K562 (cell line): Measurements from ENCODE around the gene GPHA2. TPM values are rescaled to one million over a fixed set of nuclear protein-coding genes. Genes with fewer than 3 reads are reported as not detected.

Source experiments
- CBX5 ChIP-seq: IDR thresholded peaks from 2 replicates; pipeline ENCODE4 v1.6.1; 2014; ENCODE audit warnings: low read depth, borderline replicate concordance
- E2F8 ChIP-seq: fragments of 450-650 bp; IDR thresholded peaks from 2 replicates; pipeline ENCODE4 v1.7.1; 2018; ENCODE audit warnings: mild to moderate bottlenecking, low read depth; ENCODE audit not compliant: partially characterized antibody
- GTF2A2 ChIP-seq: IDR thresholded peaks from 2 replicates; pipeline ENCODE4 v1.6.1; 2016; ENCODE audit warnings: mild to moderate bottlenecking, missing genetic modification characterization, missing compliant biosample characterization
- HNRNPLL ChIP-seq: fragments of 200-400 bp; formaldehyde crosslinking; IDR thresholded peaks from 2 replicates; pipeline ENCODE4 v1.6.1; 2017; ENCODE audit warnings: low read length, low read depth, mild to moderate bottlenecking; ENCODE audit not compliant: poor library complexity, severe bottlenecking
- MAFG ChIP-seq: fragments of 450-650 bp; conservative IDR thresholded peaks from 2 replicates; pipeline ENCODE4 v1.6.1; 2016; ENCODE audit warnings: missing genetic modification characterization, missing compliant biosample characterization
- MCM3 ChIP-seq: fragments of 450-650 bp; IDR thresholded peaks from 2 replicates; pipeline ENCODE4 v1.6.1; 2016
- PCBP2 ChIP-seq: fragments of 200-400 bp; formaldehyde crosslinking; IDR thresholded peaks from 2 replicates; pipeline ENCODE4 v1.6.1; 2018; ENCODE audit warnings: low read length, low read depth, mild to moderate bottlenecking, moderate library complexity; ENCODE audit not compliant: poor library complexity, severe bottlenecking
- PHTF2 ChIP-seq: fragments of 250-450 bp; sonication (Bioruptor Pico); IDR thresholded peaks from 2 replicates; pipeline ENCODE4 v1.5.0; 2021; ENCODE audit warnings: mild to moderate bottlenecking
- RBFOX2 ChIP-seq: fragments of 200-400 bp; formaldehyde crosslinking; IDR thresholded peaks from 2 replicates; pipeline ENCODE4 v1.6.1; 2017; ENCODE audit warnings: low read depth, mild to moderate bottlenecking, low read length, moderate library complexity
- RFX7 ChIP-seq: fragments of 250-450 bp; sonication (Bioruptor Pico); IDR thresholded peaks from 2 replicates; pipeline ENCODE4 v1.5.1; 2021; ENCODE audit warnings: mild to moderate bottlenecking
- SMARCA5 ChIP-seq: fragments of 450-650 bp; IDR thresholded peaks from 2 replicates; pipeline ENCODE4 v1.6.1; 2016
- TAF15 ChIP-seq: fragments of 200-400 bp; formaldehyde crosslinking; IDR thresholded peaks from 2 replicates; pipeline ENCODE4 v1.6.1; 2017; ENCODE audit warnings: mild to moderate bottlenecking, low read depth, low read length, moderate library complexity
- TCF3 ChIP-seq: sonication (generic); formaldehyde crosslinking; IDR thresholded peaks from 2 replicates; pipeline ENCODE4 v1.4.0; 2020; ENCODE audit warnings: mild to moderate bottlenecking, missing genetic modification reagents
- TFAM ChIP-seq: fragments of 250-450 bp; sonication (Bioruptor Pico); conservative IDR thresholded peaks from 2 replicates; pipeline ENCODE4 v1.5.0; 2021; ENCODE audit warnings: mild to moderate bottlenecking, moderate library complexity
- XRCC3 ChIP-seq: fragments of 450-650 bp; IDR thresholded peaks from 2 replicates; pipeline ENCODE4 v1.6.1; 2017; ENCODE audit warnings: mild to moderate bottlenecking, moderate library complexity
- ZNF239 ChIP-seq: fragments of 250-450 bp; sonication (Bioruptor Pico); IDR thresholded peaks from 2 replicates; pipeline ENCODE4 v1.4.0; 2020; ENCODE audit warnings: mild to moderate bottlenecking
- ZNF311 ChIP-seq: fragments of 250-450 bp; sonication (Bioruptor Pico); IDR thresholded peaks from 2 replicates; pipeline ENCODE4 v1.4.0; 2020; ENCODE audit warnings: mild to moderate bottlenecking, moderate library complexity
- ZNF766 ChIP-seq: fragments of 200-800 bp; sonication (Bioruptor generic); conservative IDR thresholded peaks from 2 replicates; pipeline ENCODE4 v1.6.1; 2016; ENCODE audit warnings: missing genetic modification characterization, missing compliant biosample characterization
- polyA plus RNA-seq, 8 experiments: library from polyadenylated mRNA; depleted of rRNA in 4 of 8; stranded (reverse) in 5 of 8; unstranded in 3 of 8; fragments of >200 nt; fragmentation: Nextera tagmentation in 2 of 8; fragmentation: Illumina TruSeq in 1 of 8; extraction: Ambion mirVana in 2 of 8; extraction: Trizol in 1 of 8; gene quantifications; 2 replicates each; pipeline versions ENCODE4 v1.2.1 to v1.2.3, GENCODE V29; 2011 to 2014; ENCODE audit warnings: inconsistent platforms in 1 of 8, missing spikeins in 1 of 8
- total RNA-seq, 7 experiments: library from RNA; depleted of rRNA in 6 of 7; stranded (reverse); fragments of >200 nt in 6 of 7; fragmentation: Illumina TruSeq in 2 of 7; extraction: Trizol in 2 of 7; gene quantifications; 2 replicates each; pipeline versions ENCODE4 v1.2.1 to v1.2.3, GENCODE V29; 2011 to 2021; ENCODE audit warnings: low replicate concordance in 1 of 7
- TF ChIP-seq, protein P1 (sequence below): fragments of 450-650 bp; IDR thresholded peaks from 2 replicates; pipeline ENCODE4 v1.6.1; 2017; ENCODE audit warnings: antibody characterized with exemption
- TF ChIP-seq, protein P2 (sequence below), 2 experiments: IDR thresholded peaks; 2 replicates each; pipeline ENCODE4 v1.6.1; 2011; ENCODE audit warnings: borderline replicate concordance in 1 of 2, control low read depth in 1 of 2, low read depth in 1 of 2, low read length in 1 of 2, mild to moderate bottlenecking in 1 of 2, mixed read lengths in 1 of 2, moderate library complexity in 1 of 2; ENCODE audit not compliant: insufficient read depth in 1 of 2, insufficient read length in 1 of 2, poor library complexity in 1 of 2, severe bottlenecking in 1 of 2; ENCODE audit errors: extremely low read depth in 1 of 2
- TF ChIP-seq, protein P3 (sequence below): sonication (generic); formaldehyde crosslinking; IDR thresholded peaks from 2 replicates; pipeline ENCODE4 v1.8.0; 2022; ENCODE audit warnings: missing genetic modification reagents, mild to moderate bottlenecking, borderline replicate concordance

Gene GPHA2
- total and polyA plus RNA-seq, 9 of the 15 experiments (the other 6 are each of a cell fraction or from before 2014, with no cell fraction given) = 0.17 to 0.22 TPM; not detected in 7

- peak; percentile 93 for TF ChIP-seq RBFOX2
- TF ChIP-seq TAF15 = no peak
- no peak for TF ChIP-seq E2F8
- no peak for TF ChIP-seq GTF2A2 (tag)
- TF ChIP-seq ZNF311 = no peak
- no peak for TF ChIP-seq RFX7 (CRISPR knock-in tag)
- TF ChIP-seq PHTF2 = no peak
- no peak for TF ChIP-seq ZNF239 (CRISPR knock-in tag)
- TF ChIP-seq, protein P1, sequence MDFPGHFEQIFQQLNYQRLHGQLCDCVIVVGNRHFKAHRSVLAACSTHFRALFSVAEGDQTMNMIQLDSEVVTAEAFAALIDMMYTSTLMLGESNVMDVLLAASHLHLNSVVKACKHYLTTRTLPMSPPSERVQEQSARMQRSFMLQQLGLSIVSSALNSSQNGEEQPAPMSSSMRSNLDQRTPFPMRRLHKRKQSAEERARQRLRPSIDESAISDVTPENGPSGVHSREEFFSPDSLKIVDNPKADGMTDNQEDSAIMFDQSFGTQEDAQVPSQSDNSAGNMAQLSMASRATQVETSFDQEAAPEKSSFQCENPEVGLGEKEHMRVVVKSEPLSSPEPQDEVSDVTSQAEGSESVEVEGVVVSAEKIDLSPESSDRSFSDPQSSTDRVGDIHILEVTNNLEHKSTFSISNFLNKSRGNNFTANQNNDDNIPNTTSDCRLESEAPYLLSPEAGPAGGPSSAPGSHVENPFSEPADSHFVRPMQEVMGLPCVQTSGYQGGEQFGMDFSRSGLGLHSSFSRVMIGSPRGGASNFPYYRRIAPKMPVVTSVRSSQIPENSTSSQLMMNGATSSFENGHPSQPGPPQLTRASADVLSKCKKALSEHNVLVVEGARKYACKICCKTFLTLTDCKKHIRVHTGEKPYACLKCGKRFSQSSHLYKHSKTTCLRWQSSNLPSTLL = no peak
- no peak for TF ChIP-seq ZNF766 (CRISPR knock-in tag)
- TF ChIP-seq CBX5 = no peak
- TF ChIP-seq PCBP2 = no peak
- TF ChIP-seq XRCC3 = no peak
- TF ChIP-seq MCM3 = no peak
- no peak for TF ChIP-seq SMARCA5
- TF ChIP-seq, protein P2, sequence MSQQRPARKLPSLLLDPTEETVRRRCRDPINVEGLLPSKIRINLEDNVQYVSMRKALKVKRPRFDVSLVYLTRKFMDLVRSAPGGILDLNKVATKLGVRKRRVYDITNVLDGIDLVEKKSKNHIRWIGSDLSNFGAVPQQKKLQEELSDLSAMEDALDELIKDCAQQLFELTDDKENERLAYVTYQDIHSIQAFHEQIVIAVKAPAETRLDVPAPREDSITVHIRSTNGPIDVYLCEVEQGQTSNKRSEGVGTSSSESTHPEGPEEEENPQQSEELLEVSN (IDR thresholded peaks at IDR 0.05; ENCODE audit: borderline replicate concordance in 1 of 2, extremely low read depth in 1 of 2, insufficient read depth in 1 of 2, insufficient read length in 1 of 2, low read depth in 1 of 2, low read length in 1 of 2, poor library complexity in 1 of 2, severe bottlenecking in 1 of 2) = peak; percentile 27
- TF ChIP-seq, protein P3, sequence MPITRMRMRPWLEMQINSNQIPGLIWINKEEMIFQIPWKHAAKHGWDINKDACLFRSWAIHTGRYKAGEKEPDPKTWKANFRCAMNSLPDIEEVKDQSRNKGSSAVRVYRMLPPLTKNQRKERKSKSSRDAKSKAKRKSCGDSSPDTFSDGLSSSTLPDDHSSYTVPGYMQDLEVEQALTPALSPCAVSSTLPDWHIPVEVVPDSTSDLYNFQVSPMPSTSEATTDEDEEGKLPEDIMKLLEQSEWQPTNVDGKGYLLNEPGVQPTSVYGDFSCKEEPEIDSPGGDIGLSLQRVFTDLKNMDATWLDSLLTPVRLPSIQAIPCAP (CRISPR knock-in tag) = no peak
- 0 out of 2 replicates have a peak, but pooled peaks have one; percentile 7 for TF ChIP-seq TCF3 (CRISPR knock-in tag)
- no peak for TF ChIP-seq MAFG (tag)
- no peak for TF ChIP-seq TFAM (CRISPR knock-in tag)
- peak; percentile 93 for TF ChIP-seq HNRNPLL
Observed at GRCh38 chr11:64916775-64917662, 18.7 kb downstream of the GPHA2 start, which contains the start of gene ATG2A (continued).
